GM21526 (cell line): ENCODE measurements around the gene ARHGEF26.

ENCODE experiments used
- ATAC-seq: cut with Tn5 transposase; IDR thresholded peaks from one replicate; pipeline ENCODE4 v1.9.1; 2021; ENCODE audit warnings: moderate library complexity; ENCODE audit not compliant: unreplicated experiment, low FRiP score

Gene ARHGEF26

DNA sequence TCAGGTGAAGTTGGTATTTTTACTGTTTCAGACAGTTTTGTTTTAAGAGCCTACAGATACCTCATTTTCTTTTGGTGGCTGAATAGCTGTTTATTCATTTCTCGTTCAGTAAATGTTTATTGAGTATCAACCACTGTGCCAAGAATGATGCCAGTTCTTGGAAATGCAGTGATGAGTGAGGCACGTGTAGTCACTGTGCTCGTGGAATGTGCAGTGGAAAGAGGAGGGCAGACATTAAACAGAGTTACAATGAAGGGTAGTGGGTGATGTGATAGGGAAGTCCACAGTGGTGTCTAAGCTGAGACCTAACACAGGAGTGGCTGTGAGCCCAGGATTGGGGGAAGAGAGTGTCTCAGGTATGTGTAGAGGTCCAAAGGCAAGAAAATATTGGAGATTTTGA, 73.7 kb downstream of the ARHGEF26 start:
- no peak for ATAC-seq

GRCh38 chr3:154195620-154196356, 74.6 kb downstream of the ARHGEF26 start:
- ATAC-seq = no peak

DNA sequence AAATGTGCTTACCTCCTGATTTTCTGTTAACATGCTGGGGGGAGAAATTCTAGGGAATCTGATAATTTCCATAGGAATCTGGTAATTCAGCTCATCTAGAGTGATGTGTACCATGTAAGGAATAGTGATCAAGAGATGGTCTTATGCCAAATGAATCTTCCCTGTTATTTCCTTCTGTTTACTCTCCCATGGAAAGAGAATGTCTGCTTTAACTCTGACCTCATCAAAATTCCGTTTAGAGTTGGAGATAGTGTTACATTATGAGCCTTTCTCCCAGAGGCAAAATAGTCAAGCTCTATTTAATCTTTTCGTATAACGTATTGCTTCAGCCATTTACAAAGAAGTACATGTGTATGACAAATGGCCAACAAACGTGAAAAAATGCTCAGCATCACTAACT, 76.6 kb downstream of the ARHGEF26 start:
- no peak for ATAC-seq

GRCh38 chr3:154209499-154209898, 88.3 kb downstream of the ARHGEF26 start:
- no peak for ATAC-seq

DNA sequence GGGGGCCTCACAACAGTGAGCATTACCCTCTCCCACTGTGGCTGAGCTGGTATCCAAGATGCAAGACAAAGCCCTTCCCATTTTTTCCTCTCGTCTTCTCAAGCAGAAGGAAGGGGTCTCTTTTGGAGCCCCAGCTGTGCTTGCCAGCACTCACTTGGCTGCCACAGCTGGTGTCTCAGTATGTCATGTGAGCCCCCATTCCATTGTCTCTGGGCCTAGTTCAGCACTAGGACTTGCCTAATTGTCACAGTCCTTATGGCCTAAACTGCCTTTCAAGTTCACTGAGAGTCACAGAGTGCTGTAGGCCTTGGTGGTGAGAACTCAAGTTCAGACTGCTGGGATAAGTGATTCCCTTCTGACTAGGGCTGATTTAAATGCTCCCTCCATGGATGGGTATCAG, 89.8 kb downstream of the ARHGEF26 start:
- ATAC-seq = no peak

DNA sequence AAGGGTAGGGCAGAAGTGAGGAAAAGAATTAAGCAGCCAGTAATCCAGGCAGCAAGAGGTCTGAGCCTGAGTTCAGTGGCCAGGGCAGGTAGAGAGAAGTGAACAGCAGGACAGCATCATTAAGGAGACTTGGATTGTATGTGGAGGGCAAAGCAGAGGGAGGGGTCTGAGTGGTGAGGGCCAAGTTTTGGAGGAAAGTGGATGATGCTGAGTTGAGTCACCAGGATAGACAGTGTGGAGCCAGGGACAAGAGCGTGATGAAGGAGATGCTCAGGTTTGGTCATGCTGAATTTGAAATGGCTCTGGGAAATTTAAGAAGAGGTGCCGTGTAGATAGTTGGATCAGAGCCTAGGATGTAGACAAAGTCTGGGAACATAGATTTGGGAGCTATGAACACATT, 93.1 kb downstream of the ARHGEF26 start:
- ATAC-seq = no peak

DNA sequence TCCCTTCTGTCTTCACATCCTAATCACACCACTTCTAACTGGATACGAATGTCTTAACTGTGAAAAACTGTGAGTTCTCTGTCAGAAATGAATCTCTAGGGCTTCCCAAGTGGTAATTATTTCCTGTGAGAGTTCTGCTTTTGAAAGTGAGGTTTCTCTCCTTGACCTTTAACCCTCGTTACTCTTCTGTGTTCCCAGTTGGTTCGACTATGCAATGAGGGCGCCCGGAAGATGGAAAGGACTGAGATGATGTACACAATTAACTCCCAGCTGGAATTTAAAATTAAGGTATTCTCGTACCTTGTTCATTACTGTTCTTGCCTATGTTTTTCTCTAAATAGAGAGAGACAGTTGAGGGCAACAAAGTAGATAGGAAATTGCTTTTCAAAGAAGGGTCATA, 96.5 kb downstream of the ARHGEF26 start:
- ATAC-seq = no peak

- ATAC-seq = no peak
Observed at GRCh38 chr3:154218728-154219127, 97.5 kb downstream of the ARHGEF26 start.

DNA sequence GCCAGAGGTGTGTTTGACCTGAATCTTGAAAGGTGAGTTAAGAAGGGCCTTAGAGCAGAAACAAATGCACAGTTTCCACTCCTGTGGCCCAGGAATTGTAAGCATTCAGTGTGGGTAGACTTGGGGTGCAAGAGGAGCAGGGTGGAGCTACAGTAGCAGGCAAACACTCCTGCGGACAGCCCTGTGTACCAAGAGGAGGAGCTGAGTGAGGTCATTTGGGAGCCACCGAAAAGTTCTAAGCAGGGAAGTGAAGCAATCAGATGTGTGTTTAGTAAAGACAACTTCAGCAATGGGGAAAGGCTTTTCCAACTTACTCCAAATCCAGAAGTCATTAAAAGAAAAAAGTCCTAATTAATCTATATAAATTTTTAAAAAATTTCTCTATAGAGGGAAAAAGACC, 99.3 kb downstream of the ARHGEF26 start:
- no peak for ATAC-seq

DNA sequence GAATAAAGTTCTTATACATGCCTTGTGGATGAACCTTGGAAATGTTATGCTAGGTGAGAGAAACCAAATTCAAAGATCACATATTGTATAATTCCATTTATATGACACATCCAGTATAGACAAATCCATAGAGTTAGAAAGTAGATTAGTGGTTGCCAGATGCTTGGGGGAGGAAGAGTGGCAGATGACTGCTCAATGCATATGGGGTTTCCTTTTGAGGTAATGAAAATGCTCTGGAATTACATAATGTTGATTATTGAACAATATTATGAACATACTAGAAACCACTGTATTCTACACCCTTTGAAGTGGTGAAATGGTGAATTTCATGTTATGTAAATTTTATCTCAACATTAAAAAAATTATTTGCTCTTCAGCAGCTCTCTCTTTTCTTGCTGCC, 102.3 kb downstream of the ARHGEF26 start:
- ATAC-seq = no peak

GRCh38 chr3:154224366-154224765, 103.2 kb downstream of the ARHGEF26 start:
- ATAC-seq = no peak

DNA sequence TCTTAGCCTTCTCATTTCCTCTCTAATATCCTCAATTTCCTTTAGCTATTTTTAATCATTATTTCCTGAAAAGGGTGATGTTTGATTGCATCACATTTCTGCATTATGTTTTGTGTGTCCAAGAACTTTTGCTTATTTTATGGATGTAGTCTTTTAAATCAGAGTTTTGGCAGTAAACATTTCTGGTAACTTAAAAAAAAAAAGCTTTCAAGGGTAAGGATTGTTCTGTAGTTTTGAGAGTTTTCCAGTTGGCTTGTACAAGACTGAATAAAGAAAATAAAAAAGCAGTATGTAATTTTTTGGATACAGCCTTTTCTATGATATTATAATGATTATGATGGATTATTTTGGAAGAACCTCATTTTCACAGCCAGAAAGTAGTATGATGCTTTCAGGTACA, 103.7 kb downstream of the ARHGEF26 start:
- ATAC-seq = no peak

- ATAC-seq = no peak
Observed at GRCh38 chr3:154225536-154225935, 104.3 kb downstream of the ARHGEF26 start.

DNA sequence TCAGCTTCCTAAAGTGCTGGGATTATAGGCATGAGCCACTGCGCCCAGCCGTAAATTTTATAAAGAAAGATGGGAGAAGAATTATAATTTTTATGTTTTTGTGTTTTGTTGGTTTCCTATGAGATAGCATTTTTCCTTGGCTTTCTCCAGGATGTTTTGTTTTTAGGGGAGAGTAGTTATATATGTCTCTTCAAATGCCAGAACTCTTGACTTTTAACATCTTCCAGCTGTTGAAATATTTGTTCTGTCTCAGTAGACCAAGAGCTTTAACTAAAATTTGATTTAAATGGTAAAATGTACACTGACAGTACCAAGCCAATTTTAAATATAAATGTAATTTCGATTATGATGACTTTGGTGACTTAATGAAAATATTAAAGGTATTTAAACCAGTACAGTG, 106.3 kb downstream of the ARHGEF26 start:
- no peak for ATAC-seq

DNA sequence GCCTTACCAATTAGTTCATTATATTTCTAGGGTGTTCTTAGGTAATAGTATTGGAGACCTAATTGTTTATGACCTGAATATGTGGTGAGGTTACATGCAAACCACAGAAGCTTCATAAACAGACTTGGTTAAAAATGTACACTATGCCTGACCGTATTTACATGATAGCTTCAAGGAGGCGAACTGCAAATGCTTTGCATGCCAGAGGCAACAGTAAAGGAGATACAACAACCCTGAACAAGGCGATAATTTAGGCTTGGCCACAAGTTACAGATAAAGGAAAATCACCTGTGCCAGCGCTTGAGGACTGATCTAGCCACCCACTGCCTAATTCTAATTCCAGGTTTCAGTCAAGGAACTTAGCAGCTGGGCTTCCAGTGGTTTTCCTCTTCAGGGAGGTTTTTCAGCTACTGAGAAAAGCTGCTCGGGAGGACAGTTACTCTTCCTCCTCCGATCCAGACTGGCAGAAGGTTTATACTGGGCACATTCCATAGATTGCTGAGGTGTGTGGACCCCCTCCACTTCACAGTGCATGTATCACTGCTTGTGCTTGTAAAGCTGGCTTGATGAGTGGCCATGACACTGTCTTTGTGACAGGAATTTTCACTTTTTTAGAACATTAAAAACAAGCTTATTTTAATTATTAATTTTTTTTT, 107.5 kb downstream of the ARHGEF26 start:
- ATAC-seq = no peak

GRCh38 chr3:154229217-154229590, 108.0 kb downstream of the ARHGEF26 start:
- no peak for ATAC-seq

GRCh38 chr3:154235330-154235729, 114.1 kb downstream of the ARHGEF26 start:
- no peak for ATAC-seq

- no peak for ATAC-seq
Observed at GRCh38 chr3:154236331-154236730, 115.1 kb downstream of the ARHGEF26 start.

DNA sequence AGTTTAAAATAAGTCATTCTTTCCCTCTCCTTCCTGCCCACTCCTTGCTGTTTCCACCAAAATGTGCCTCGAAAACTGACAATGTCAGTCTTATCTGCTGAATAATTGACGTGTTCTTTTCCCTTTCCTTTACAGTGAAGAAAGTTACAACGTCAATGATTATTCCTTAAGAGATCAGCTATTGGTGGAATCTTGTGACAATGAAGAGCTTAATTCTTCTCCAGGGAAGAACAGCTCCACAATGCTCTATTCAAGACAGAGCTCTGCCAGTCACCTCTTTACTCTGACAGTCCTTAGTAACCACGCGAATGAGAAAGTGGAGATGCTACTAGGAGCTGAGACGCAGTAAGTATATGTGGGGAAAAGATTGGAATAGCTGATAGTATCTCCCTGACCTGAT, 119.0 kb downstream of the ARHGEF26 start:
- no peak for ATAC-seq

GRCh38 chr3:154241496-154241895, 120.3 kb downstream of the ARHGEF26 start:
- no peak for ATAC-seq

GRCh38 chr3:154242766-154243165, 121.6 kb downstream of the ARHGEF26 start:
- no peak for ATAC-seq

DNA sequence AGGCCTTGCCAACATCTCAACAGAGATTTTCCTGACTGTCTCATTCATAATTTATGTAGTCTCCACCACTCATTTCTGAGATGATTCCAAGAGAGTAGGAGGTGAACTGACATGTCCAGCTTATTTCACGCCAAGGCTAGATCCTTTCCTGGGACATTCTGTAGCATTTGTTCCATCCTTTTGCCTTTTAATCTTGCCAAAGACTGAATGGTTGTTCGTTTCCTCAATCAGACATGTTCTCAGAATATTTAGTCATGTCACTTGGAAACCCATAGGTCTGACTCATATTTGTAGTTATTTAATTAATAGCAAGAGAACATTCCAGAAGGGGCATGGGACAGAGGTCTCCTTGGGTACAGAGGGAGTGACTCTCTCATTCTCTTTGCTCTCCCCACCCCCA, 122.2 kb downstream of the ARHGEF26 start:
- no peak for ATAC-seq
